ENCODE results near the gene SIRT3.

GRCh38 chr11:215581-216037, 20.5 kb downstream of the SIRT3 start:
- TF ChIP-seq POLR2A (IDR thresholded peaks at IDR 0.05) (no peak), CTCF (IDR thresholded peaks at IDR 0.05 in 4 of 5, conservative IDR thresholded peaks at IDR 0.05 in 1 of 5) (no peak)

Data from gastrocnemius medialis (tissue), 4 donors.